22Rv1 (cell line): ENCODE measurements around the gene SLC19A1.

Experiments used
- ZFX ChIP-seq: fragments of 450-650 bp; IDR thresholded peaks from 2 replicates; pipeline ENCODE4 v1.6.1; 2017; ENCODE audit warnings: antibody characterized with exemption, borderline replicate concordance
- TF ChIP-seq, protein P1 (sequence below): fragments of 450-650 bp; IDR thresholded peaks from 2 replicates; pipeline ENCODE4 v1.5.1; 2017; ENCODE audit warnings: mild to moderate bottlenecking

DNA sequence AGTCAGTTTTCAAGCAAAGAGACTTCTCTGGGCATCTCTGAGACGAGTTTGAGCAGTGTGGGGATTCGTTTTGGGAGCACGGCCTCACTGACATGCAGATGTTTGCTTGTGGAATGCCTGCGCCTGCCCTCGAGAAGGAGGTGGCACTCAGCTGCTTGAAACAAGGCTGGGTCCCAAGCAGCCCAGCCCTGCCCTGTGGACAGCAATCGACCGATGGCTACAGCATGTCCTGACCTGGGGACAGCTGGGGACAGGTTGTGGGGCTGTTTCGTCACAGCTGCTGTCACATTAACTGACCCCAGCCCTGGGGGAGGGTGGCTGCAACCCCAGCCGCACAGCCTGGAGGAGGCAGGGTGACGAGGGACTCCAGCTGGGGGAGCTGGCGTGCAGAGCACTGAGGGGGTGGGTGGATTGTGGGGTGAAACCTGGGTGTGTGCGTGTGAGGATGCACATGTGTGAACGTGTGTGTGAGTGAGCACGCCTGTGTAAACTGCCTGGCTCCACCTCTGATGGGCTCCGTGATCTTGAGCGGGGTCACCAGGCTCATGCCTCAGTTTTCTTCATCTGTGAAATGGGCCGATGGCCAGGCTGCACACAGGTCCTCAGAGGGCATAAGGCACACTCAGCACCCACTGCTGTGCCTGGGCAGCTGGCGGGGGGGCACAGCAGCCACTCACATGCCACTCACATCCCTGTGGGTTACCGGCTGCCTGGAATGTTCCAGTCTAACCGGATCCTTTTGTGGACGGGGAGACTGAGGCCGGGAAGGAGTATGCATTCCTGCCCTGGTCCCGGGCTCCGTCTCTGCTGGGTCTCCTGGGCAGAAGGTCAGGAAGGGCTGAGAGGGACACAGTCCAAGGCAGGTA lies 87.9 kb downstream of the SLC19A1 start:
- TF ChIP-seq, protein P1, sequence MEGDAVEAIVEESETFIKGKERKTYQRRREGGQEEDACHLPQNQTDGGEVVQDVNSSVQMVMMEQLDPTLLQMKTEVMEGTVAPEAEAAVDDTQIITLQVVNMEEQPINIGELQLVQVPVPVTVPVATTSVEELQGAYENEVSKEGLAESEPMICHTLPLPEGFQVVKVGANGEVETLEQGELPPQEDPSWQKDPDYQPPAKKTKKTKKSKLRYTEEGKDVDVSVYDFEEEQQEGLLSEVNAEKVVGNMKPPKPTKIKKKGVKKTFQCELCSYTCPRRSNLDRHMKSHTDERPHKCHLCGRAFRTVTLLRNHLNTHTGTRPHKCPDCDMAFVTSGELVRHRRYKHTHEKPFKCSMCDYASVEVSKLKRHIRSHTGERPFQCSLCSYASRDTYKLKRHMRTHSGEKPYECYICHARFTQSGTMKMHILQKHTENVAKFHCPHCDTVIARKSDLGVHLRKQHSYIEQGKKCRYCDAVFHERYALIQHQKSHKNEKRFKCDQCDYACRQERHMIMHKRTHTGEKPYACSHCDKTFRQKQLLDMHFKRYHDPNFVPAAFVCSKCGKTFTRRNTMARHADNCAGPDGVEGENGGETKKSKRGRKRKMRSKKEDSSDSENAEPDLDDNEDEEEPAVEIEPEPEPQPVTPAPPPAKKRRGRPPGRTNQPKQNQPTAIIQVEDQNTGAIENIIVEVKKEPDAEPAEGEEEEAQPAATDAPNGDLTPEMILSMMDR: no peak
- TF ChIP-seq ZFX: no peak
